ENCODE results near the gene CALML4. TPM values are rescaled to one million over a fixed set of nuclear protein-coding genes. Genes with fewer than 3 reads are reported as not detected.

CALML4 gene
- total RNA-seq, 1 donor from 2014 or later = 7.3 TPM

DNA sequence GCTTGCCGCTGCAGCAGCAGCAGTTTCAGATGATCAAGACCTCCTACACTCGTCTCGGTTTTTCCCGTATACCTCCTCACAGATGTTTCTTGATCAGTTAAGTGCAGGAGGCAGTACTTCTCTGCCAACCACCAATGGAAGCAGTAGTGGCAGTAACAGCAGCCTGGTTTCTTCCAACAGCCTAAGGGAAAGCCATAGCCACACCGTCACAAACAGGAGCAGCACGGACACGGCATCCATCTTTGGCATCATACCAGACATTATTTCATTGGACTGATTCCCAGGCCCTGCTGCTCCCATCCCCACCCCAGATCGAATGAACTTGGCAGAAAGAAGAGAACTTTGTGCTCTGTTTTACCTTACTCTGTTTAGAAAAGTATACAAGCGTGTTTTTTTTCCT is 17.6 kb downstream of the CALML4 start:
- peaks cover 90% of the 10 kb centered on the region for H3K36me3 ChIP-seq
- H3K4me1 ChIP-seq = peaks cover 20% of the 10 kb centered on the region
- no peak overlapping the region for H3K4me3 ChIP-seq
- no peaks in the 10 kb centered on the region for H3K9me3 ChIP-seq
- TF ChIP-seq, protein P1, sequence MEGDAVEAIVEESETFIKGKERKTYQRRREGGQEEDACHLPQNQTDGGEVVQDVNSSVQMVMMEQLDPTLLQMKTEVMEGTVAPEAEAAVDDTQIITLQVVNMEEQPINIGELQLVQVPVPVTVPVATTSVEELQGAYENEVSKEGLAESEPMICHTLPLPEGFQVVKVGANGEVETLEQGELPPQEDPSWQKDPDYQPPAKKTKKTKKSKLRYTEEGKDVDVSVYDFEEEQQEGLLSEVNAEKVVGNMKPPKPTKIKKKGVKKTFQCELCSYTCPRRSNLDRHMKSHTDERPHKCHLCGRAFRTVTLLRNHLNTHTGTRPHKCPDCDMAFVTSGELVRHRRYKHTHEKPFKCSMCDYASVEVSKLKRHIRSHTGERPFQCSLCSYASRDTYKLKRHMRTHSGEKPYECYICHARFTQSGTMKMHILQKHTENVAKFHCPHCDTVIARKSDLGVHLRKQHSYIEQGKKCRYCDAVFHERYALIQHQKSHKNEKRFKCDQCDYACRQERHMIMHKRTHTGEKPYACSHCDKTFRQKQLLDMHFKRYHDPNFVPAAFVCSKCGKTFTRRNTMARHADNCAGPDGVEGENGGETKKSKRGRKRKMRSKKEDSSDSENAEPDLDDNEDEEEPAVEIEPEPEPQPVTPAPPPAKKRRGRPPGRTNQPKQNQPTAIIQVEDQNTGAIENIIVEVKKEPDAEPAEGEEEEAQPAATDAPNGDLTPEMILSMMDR (IDR thresholded peaks at IDR 0.05) = no peak
- no peaks in the 10 kb centered on the region for H3K27me3 ChIP-seq (ENCODE audit: low read depth)
- peak; percentile 62 to 65 for ATAC-seq
- peak overlapping the region; percentile 28 for H3K27ac ChIP-seq
- no peak for DNase-seq
- intact Hi-C loops (cut with DNase I) = no loop called here

DNA sequence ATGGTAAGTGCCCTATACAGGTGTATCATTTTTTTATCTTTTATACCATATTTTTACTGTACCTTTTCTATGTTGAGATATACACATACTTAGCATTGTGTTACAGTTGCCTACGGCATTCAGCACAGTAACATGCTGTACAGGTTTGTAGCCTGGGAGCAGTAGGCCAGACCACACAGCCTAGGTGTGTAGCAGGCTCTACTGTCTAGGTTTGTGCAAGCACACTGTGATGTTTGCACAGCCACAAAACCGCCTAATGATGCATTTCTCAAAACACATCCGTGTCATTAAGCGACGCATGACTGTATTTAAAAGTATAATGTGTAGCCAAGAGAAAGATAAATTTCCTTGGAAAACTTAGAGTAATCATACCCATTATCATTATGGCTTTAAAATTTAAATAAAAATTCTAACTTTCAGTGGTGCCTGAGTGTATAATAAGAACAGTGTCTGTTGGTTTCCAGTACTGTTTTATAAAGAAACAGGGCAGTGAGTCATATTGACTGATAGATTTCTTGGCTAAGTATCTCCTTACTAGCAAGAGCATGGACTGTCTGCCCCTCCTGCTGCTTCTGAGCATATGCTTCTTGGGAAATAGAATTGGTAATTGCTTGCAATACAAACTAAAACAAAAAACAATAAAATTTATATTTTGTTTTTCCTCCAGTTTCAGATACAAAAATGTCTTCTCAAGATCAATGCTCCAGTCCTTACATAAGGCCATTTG is 18.3 kb downstream of the CALML4 start:
- TF ChIP-seq, protein P1 (IDR thresholded peaks at IDR 0.05) = no peak
- Histone ChIP-seq H3K27me3 (ENCODE audit: low read depth) (no peaks in the 10 kb centered on the region), H3K27ac (peak overlapping the region; percentile 28), H3K4me3 (no peak overlapping the region), H3K36me3 (peaks cover 88% of the 10 kb centered on the region), H3K9me3 (no peaks in the 10 kb centered on the region), H3K4me1 (peaks cover 20% of the 10 kb centered on the region)
- ATAC-seq (peak in 1 of 2 donors; percentile 50), DNase-seq (no peak)
- intact Hi-C loops (cut with DNase I) = no loop called here

DNA sequence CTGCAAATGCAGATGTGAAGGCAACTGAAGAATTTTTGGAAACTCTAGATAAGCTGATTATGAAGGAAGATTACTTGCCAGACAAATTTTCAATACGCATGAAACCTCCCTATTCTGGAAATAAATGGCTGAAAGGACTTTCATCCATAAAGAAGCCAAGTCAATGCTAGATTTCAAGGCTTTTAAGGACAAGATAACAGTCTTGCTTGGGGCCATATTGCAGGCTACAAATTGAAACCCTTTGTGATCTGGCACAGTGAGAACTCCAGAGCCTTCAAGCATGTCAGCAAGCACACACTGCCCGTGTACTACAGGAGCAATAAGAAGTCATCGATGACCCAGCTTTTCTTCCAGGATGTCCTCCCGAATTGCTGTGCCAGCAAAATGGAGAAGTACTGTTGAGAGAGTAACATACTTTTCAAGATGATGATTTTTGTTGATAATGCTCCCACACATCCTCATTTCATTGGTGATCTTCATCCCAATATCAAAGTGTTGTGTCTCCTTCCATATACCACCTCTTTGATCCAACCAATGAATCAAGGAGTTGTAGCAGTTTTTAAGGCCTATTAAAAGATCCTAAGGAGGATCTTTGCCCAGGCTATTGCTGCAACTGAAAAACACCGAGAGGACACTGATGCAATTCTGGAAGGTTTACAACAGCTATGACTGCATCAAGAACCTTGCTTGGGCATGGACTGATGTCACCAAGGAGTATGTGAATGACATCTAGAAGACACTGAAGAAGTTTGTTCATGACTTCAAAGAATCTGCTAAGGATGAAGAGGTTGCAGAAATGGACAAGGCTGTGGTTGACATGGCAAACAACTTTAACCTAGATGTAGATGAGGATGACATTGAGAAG is 20.3 kb downstream of the CALML4 start:
- peaks cover 20% of the 10 kb centered on the region for H3K4me1 ChIP-seq
- intact Hi-C loops (cut with DNase I) = no loop called here
- H3K9me3 ChIP-seq = no peaks in the 10 kb centered on the region
- H3K36me3 ChIP-seq = peaks cover 96% of the 10 kb centered on the region
- no peak overlapping the region for H3K4me3 ChIP-seq
- DNase-seq (no peak), ATAC-seq (peak in 1 of 2 donors; percentile 21)
- TF ChIP-seq, protein P1 (IDR thresholded peaks at IDR 0.05) = no peak
- H3K27ac ChIP-seq = no peak overlapping the region
- H3K27me3 ChIP-seq (ENCODE audit: low read depth) = no peaks in the 10 kb centered on the region

DNA sequence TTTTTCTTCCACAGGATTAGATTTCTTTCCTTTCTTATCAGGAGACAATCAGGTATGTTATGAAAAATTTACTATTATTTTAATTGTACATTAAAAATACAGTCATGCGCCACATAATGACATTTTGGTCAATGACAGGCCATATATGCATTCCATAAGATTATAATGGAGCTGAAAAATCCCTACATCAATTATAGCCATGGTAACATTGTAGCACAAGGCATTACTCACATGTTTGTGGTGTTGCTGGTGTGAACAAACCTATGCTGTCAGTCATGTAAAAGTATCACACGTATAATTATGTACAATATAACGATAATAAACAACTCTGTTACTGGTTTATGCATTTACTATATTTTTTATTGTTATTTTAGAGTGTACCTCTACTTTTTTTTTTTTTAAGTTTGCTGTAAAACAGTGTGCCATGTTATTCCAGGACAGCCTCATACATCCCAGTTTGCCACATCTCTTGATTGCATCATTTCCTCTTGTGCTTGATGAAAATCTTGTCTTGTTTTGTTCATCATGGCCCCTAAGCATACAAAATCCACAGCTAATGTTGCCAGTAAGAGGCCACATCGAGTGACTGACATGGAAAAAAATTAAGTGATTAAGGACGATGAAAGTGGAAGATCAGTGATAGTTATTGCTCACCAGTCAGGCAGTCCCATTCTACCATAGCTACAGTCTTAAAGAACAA is 21.4 kb downstream of the CALML4 start:
- H3K27me3 ChIP-seq (ENCODE audit: low read depth) = no peaks in the 10 kb centered on the region
- H3K27ac ChIP-seq = no peak overlapping the region
- intact Hi-C loops (cut with DNase I) = no loop called here
- H3K4me3 ChIP-seq = no peak overlapping the region
- no peaks in the 10 kb centered on the region for H3K9me3 ChIP-seq
- H3K4me1 ChIP-seq = peaks cover 20% of the 10 kb centered on the region
- ATAC-seq (no peak), DNase-seq (no peak)
- H3K36me3 ChIP-seq = peaks cover 88% of the 10 kb centered on the region
- TF ChIP-seq, protein P1 (IDR thresholded peaks at IDR 0.05) = no peak

DNA sequence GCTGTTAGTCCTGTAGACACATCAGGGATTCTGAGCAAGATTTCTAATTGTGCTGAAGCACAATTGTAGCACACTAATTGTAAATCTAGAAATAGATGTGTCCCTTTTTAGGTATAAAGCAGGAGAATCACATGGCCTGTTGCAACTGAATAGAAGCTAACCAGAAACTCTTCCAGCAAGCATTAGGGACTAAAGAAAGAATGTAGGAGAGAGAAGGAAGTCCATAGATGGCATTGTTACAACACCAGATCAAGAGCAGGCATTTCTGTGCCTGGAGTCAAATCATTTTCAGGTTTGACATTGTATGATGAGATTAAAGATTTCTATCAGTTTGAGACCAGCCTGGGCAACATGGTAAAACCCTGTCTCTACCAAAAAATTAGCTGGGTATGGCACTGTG is 27.4 kb downstream of the CALML4 start:
- Histone ChIP-seq H3K27ac (no peak overlapping the region), H3K27me3 (ENCODE audit: low read depth) (no peaks in the 10 kb centered on the region), H3K9me3 (no peaks in the 10 kb centered on the region), H3K4me1 (peaks cover 5% of the 10 kb centered on the region), H3K4me3 (no peak overlapping the region), H3K36me3 (peaks cover 85% of the 10 kb centered on the region)
- no peak for ATAC-seq
- no peak for DNase-seq
- intact Hi-C loops (cut with DNase I) = no loop called here
- TF ChIP-seq, protein P1 (IDR thresholded peaks at IDR 0.05) = no peak

All from lower lobe of right lung (tissue), 2 donors.